K562 (cell line): ENCODE measurements around the gene LCE1F. TPM values are rescaled to one million over a fixed set of nuclear protein-coding genes. Genes with fewer than 3 reads are reported as not detected.

Experiments
- ATAC-seq: fragments of 200-7000 bp; cut with Tn5 transposase; 3 replicates; pipeline ENCODE4 v1.9.1; 2020; ENCODE audit warnings: moderate library complexity
- BruUV-seq: library from RNA; stranded (reverse); fragments of 400-500 nt; replicated peaks from 2 replicates; lab custom pipeline; 2021; lab: Mats Ljungman, UMichigan
- CTCF ChIA-PET: fragments of 300-600 bp; formaldehyde crosslinking; extraction: SDS; loops from one replicate; lab custom pipeline; 2021; ENCODE audit warnings: low intra/inter-chr PET ratio; lab: Yijun Ruan, JAX
- POLR2A ChIA-PET: fragments of 300-600, 350-650 bp; sonication (Branson Sonifier 250); formaldehyde crosslinking; extraction: SDS; loops from one replicate; lab custom pipeline; 2021; ENCODE audit warnings: antibody characterized with exemption, inconsistent platforms; lab: Yijun Ruan, JAX
- DNase-seq, 4 experiments: peaks; one replicate each; pipeline versions ENCODE4 v3.0.0 to v3.0.0-alpha.2; 2011 to 2018; ENCODE audit warnings: low spot score in 3 of 4, mixed read lengths in 3 of 4; ENCODE audit errors: extremely low read depth in 1 of 4
- FAIRE-seq: peaks from 2 replicates; lab custom pipeline; 2011; peaks lifted over from hg19 to GRCh38; lab: Jason Lieb, UNC
- H2AFZ ChIP-seq: 2 replicates; pipeline ENCODE4 v1.6.0; 2011; ENCODE audit warnings: low read depth, low read length, control low read depth, inconsistent platforms
- H3K27ac ChIP-seq: fragments of 200-600 bp; 3 replicates; pipeline ENCODE4 v1.8.0; 2011; ENCODE audit warnings: low read depth, mild to moderate bottlenecking, control low read depth, inconsistent platforms, low read length, moderate library complexity, mixed read lengths; ENCODE audit errors: extremely low read depth
- H3K27me3 ChIP-seq, 2 experiments: fragments of 300-600 bp in 1 of 2; 2 replicates in 1 of 2; 3 replicates in 1 of 2; pipeline versions ENCODE4 v1.6.0 to v1.8.0; 2011; ENCODE audit warnings: inconsistent platforms in 2 of 2, low read length in 2 of 2, mild to moderate bottlenecking in 1 of 2, mixed read lengths in 1 of 2, moderate library complexity in 1 of 2; ENCODE audit not compliant: control insufficient read depth in 2 of 2, insufficient read depth in 2 of 2
- H3K36me3 ChIP-seq: fragments of 300-600 bp; 3 replicates; pipeline ENCODE4 v1.8.0; 2011; ENCODE audit warnings: mild to moderate bottlenecking, low read length, inconsistent platforms; ENCODE audit not compliant: control insufficient read depth, insufficient read depth
- H3K4me1 ChIP-seq, 2 experiments: fragments of 200-600 bp in 1 of 2; replicated peaks in 1 of 2; 2 replicates in 1 of 2; 3 replicates in 1 of 2; pipeline versions ENCODE4 v1.5.1 to v1.8.0; 2011; ENCODE audit warnings: inconsistent platforms in 2 of 2, low read length in 2 of 2, mild to moderate bottlenecking in 1 of 2, mixed read lengths in 1 of 2, moderate library complexity in 1 of 2; ENCODE audit not compliant: control insufficient read depth in 2 of 2, insufficient read depth in 2 of 2
- H3K4me2 ChIP-seq: 2 replicates; pipeline ENCODE4 v1.6.1; 2011; ENCODE audit warnings: low read length, control low read depth, inconsistent platforms, mixed read lengths; ENCODE audit not compliant: insufficient read depth
- H3K4me3 ChIP-seq: fragments of 200-600 bp; sonication (generic), shearing (Covaris generic); 2 replicates; pipeline ENCODE4 v1.5.1; 2016; ENCODE audit warnings: control low read depth, inconsistent platforms
- H3K79me2 ChIP-seq: fragments of 200-600 bp; 3 replicates; pipeline ENCODE4 v1.8.0; 2011; ENCODE audit warnings: low read length, inconsistent platforms; ENCODE audit not compliant: control insufficient read depth, insufficient read depth
- H3K9ac ChIP-seq, 2 experiments: 2 replicates each; pipeline versions ENCODE4 v1.6.0 to v1.6.1; 2011; ENCODE audit warnings: low read depth in 2 of 2, low read length in 2 of 2, control low read depth in 1 of 2, inconsistent platforms in 1 of 2, mild to moderate bottlenecking in 1 of 2, mixed read lengths in 1 of 2; ENCODE audit not compliant: insufficient read depth in 1 of 2
- H3K9me1 ChIP-seq: one replicate; pipeline ENCODE4 v1.6.0; 2011; ENCODE audit warnings: inconsistent platforms, mild to moderate bottlenecking, low read length, moderate library complexity; ENCODE audit not compliant: control insufficient read depth, insufficient read depth
- H3K9me3 ChIP-seq: replicated peaks from 2 replicates; pipeline ENCODE4 v1.5.1; 2011; ENCODE audit warnings: low read depth, low read length, inconsistent platforms; ENCODE audit not compliant: control insufficient read depth, insufficient read depth
- H4K20me1 ChIP-seq: replicated peaks from 2 replicates; pipeline ENCODE4 v1.6.1; 2011; ENCODE audit warnings: low read length, inconsistent platforms, mixed read lengths; ENCODE audit not compliant: control insufficient read depth, insufficient read depth
- BACH1 ChIP-seq: fragments of 200-800 bp; sonication (Bioruptor generic); IDR thresholded peaks from 2 replicates; pipeline ENCODE4 v1.6.1; 2016; ENCODE audit warnings: missing genetic modification characterization, missing compliant biosample characterization
- BCL6 ChIP-seq: fragments of 250-450 bp; sonication (Bioruptor Pico); IDR thresholded peaks from 2 replicates; pipeline ENCODE4 v1.4.0; 2020
- BRD4 ChIP-seq: fragments of 200-600 bp; sonication (generic); IDR thresholded peaks from 2 replicates; pipeline ENCODE4 v1.6.1; 2017; ENCODE audit warnings: inconsistent platforms
- CTBP1 ChIP-seq: fragments of 450-650 bp; IDR thresholded peaks from 2 replicates; pipeline ENCODE4 v1.6.1; 2016; ENCODE audit warnings: borderline replicate concordance
- GABPB2 ChIP-seq: fragments of 250-450 bp; sonication (Bioruptor Pico); conservative IDR thresholded peaks from 2 replicates; pipeline ENCODE4 v1.5.1; 2021; ENCODE audit warnings: mild to moderate bottlenecking
- HES1 ChIP-seq: fragments of 450-650 bp; IDR thresholded peaks from 2 replicates; pipeline ENCODE4 v1.6.1; 2016; ENCODE audit warnings: low read depth, mild to moderate bottlenecking, moderate library complexity
- MBD2 ChIP-seq: sonication (generic); IDR thresholded peaks from 2 replicates; pipeline ENCODE4 v1.6.1; 2016; ENCODE audit warnings: low read depth, borderline replicate concordance
- MCM3 ChIP-seq: fragments of 450-650 bp; IDR thresholded peaks from 2 replicates; pipeline ENCODE4 v1.6.1; 2016
- NONO ChIP-seq, 2 experiments: fragments of 200-400 bp in 1 of 2; fragments of 450-650 bp in 1 of 2; formaldehyde crosslinking in 1 of 2; IDR thresholded peaks; 2 replicates each; pipeline ENCODE4 v1.6.1; 2017; ENCODE audit warnings: low read depth in 2 of 2, mild to moderate bottlenecking in 2 of 2, moderate library complexity in 2 of 2, low read length in 1 of 2
- PHF8 ChIP-seq: fragments of 200-600 bp; sonication (generic); IDR thresholded peaks from 2 replicates; pipeline ENCODE4 v1.6.1; 2012; ENCODE audit warnings: mixed run types, mild to moderate bottlenecking, inconsistent platforms, low read length, moderate library complexity, borderline replicate concordance
- PURB ChIP-seq: sonication (generic); formaldehyde crosslinking; IDR thresholded peaks from 2 replicates; pipeline ENCODE4 v1.9.0; 2021; ENCODE audit warnings: low read depth, mild to moderate bottlenecking, missing genetic modification reagents
- RB1 ChIP-seq: fragments of 450-650 bp; IDR thresholded peaks from 2 replicates; pipeline ENCODE4 v1.6.1; 2017; ENCODE audit warnings: low read depth, mild to moderate bottlenecking
- TAF7 ChIP-seq: fragments of 450-650 bp; IDR thresholded peaks from 2 replicates; pipeline ENCODE4 v1.6.1; 2016; ENCODE audit warnings: missing genetic modification characterization, missing compliant biosample characterization
- TBP ChIP-seq: optimal IDR thresholded peaks from 2 replicates; pipeline ENCODE3; 2011; ENCODE audit warnings: low read depth, low read length, improper control_type of control experiment
- TEAD2 ChIP-seq: fragments of 450-650 bp; IDR thresholded peaks from 2 replicates; pipeline ENCODE4 v1.6.1; 2016; ENCODE audit warnings: missing genetic modification characterization, control low read depth, missing compliant biosample characterization
- TRIM28 ChIP-seq: fragments of 450-650 bp; IDR thresholded peaks from 2 replicates; pipeline ENCODE4 v1.6.1; 2017
- ZBTB11 ChIP-seq, 3 experiments: fragments of 200-800 bp in 1 of 3; fragments of 250-450 bp in 1 of 3; fragments of 450-650 bp in 1 of 3; sonication (Bioruptor Pico) in 1 of 3; sonication (Bioruptor generic) in 1 of 3; formaldehyde crosslinking in 1 of 3; IDR thresholded peaks; 2 replicates each; pipeline versions ENCODE4 v1.6.1 to v1.8.0; 2016 to 2022; ENCODE audit warnings: mild to moderate bottlenecking in 2 of 3, missing genetic modification characterization in 2 of 3, missing compliant biosample characterization in 1 of 3, moderate library complexity in 1 of 3
- WGBS: fragments of 100-300 bp; shearing (Covaris generic); methylation state at CpG from one replicate; pipeline ENCODE4 v1.1.6; 2016; ENCODE audit warnings: low coverage, mixed read lengths; ENCODE audit not compliant: insufficient coverage; ENCODE audit errors: missing lambda C conversion rate; 5-methylcytosine and 5-hydroxymethylcytosine counted together
- in situ Hi-C: fragments of 300-500 bp; cut with MboI; formaldehyde crosslinking; loops from 4 replicates; pipeline ENCODE4 v1.15.0; 2018; ENCODE audit warnings: inconsistent platforms, mixed read lengths
- intact Hi-C: fragments of 100-400 bp; cut with micrococcal nuclease; formaldehyde crosslinking; loops from 2 replicates; pipeline ENCODE4 v1.14.2; 2022
- polyA plus RNA-seq, 8 experiments: library from polyadenylated mRNA; depleted of rRNA in 4 of 8; stranded (reverse) in 5 of 8; unstranded in 3 of 8; fragments of >200 nt; fragmentation: Nextera tagmentation in 2 of 8; fragmentation: Illumina TruSeq in 1 of 8; extraction: Ambion mirVana in 2 of 8; extraction: Trizol in 1 of 8; gene quantifications; 2 replicates each; pipeline versions ENCODE4 v1.2.1 to v1.2.3, GENCODE V29; 2011 to 2014; ENCODE audit warnings: inconsistent platforms in 1 of 8, missing spikeins in 1 of 8
- total RNA-seq, 7 experiments: library from RNA; depleted of rRNA in 6 of 7; stranded (reverse); fragments of >200 nt in 6 of 7; fragmentation: Illumina TruSeq in 2 of 7; extraction: Trizol in 2 of 7; gene quantifications; 2 replicates each; pipeline versions ENCODE4 v1.2.1 to v1.2.3, GENCODE V29; 2011 to 2021; ENCODE audit warnings: low replicate concordance in 1 of 7
- TF ChIP-seq, protein P1 (sequence below): sonication (generic); formaldehyde crosslinking; IDR thresholded peaks from 2 replicates; pipeline ENCODE4 v1.8.1; 2023; ENCODE audit warnings: mild to moderate bottlenecking, missing genetic modification reagents
- TF ChIP-seq, protein P2 (sequence below): IDR thresholded peaks from 2 replicates; pipeline ENCODE4 v1.6.1; 2011; ENCODE audit not compliant: insufficient read length; ENCODE audit errors: extremely low read depth

Gene LCE1F
- total and polyA plus RNA-seq, 9 of the 15 experiments (the other 6 are each of a cell fraction or from before 2014, with no cell fraction given), result not detected

GRCh38 chr1:152796421-152796820, 21.5 kb downstream of the LCE1F start, which contains the start of gene LCE1D:
Gene LCE1D, plus strand, starts transcription at chr1:152796721. Its CDS starts 1,074 bp downstream, at chr1:152797795.
- no peaks in the 10 kb centered on the region for H3K79me2 ChIP-seq
- intact Hi-C loops (no loop called here), in situ Hi-C loops (no loop called here)
- no peaks in the 10 kb centered on the region for H3K4me1 ChIP-seq
- FAIRE-seq (no peak), DNase-seq (no peak), ATAC-seq (no peak)
- no peak within 1 kb of the TSS for H3K9ac ChIP-seq
- no peak within 1 kb of the TSS for H3K4me2 ChIP-seq
- POLR2A ChIA-PET, result interaction anchor here (0.6 kb wide), 1 partner anchor 23 kb away, joined by 3 read pairs; no protein-coding TSS in a partner anchor
- CTCF ChIA-PET, result no interaction called here
- no peaks in the 10 kb centered on the region for H4K20me1 ChIP-seq
- 0% methylated on average over 3 of the region's 3 CpGs for WGBS
- no peak within 1 kb of the TSS for H2AFZ ChIP-seq
- BruUV-seq, result no TSS peak
- no peaks in the 10 kb centered on the region for H3K9me1 ChIP-seq
- H3K27me3 ChIP-seq, result no peaks in the 10 kb centered on the region
- no peak within 1 kb of the TSS for H3K4me3 ChIP-seq
- H3K27ac ChIP-seq, result no peak within 1 kb of the TSS
- H3K36me3 ChIP-seq, result no peaks in the 10 kb centered on the region
- H3K9me3 ChIP-seq, result no peaks in the 10 kb centered on the region
- no peak for TF ChIP-seq CTBP1
- no peak for TF ChIP-seq ZBTB11 (CRISPR knock-in tag; IDR thresholded peaks at IDR 0.05)
- no peak for TF ChIP-seq PHF8
- no peak for TF ChIP-seq NONO (IDR thresholded peaks at IDR 0.05; ENCODE audit: low read depth in 2 of 2, low read length in 1 of 2)
- no peak for TF ChIP-seq PURB
- TF ChIP-seq, protein P1, sequence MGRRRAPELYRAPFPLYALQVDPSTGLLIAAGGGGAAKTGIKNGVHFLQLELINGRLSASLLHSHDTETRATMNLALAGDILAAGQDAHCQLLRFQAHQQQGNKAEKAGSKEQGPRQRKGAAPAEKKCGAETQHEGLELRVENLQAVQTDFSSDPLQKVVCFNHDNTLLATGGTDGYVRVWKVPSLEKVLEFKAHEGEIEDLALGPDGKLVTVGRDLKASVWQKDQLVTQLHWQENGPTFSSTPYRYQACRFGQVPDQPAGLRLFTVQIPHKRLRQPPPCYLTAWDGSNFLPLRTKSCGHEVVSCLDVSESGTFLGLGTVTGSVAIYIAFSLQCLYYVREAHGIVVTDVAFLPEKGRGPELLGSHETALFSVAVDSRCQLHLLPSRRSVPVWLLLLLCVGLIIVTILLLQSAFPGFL, result no peak
- TF ChIP-seq, protein P2, sequence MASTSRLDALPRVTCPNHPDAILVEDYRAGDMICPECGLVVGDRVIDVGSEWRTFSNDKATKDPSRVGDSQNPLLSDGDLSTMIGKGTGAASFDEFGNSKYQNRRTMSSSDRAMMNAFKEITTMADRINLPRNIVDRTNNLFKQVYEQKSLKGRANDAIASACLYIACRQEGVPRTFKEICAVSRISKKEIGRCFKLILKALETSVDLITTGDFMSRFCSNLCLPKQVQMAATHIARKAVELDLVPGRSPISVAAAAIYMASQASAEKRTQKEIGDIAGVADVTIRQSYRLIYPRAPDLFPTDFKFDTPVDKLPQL, result no peak
- TF ChIP-seq MBD2, result no peak
- TF ChIP-seq HES1, result no peak
- no peak for TF ChIP-seq BACH1
- TF ChIP-seq GABPB2 (CRISPR knock-in tag), result no peak
- TF ChIP-seq MCM3, result no peak
- no peak for TF ChIP-seq RB1
- no peak for TF ChIP-seq TBP
- no peak for TF ChIP-seq TRIM28
- no peak for TF ChIP-seq BRD4
- no peak for TF ChIP-seq TEAD2 (tag)
- no peak for TF ChIP-seq BCL6
- no peak for TF ChIP-seq TAF7
